Panc1 (cell line): ENCODE results near the gene YAP1. TPM values are rescaled to one million over a fixed set of nuclear protein-coding genes. Genes with fewer than 3 reads are reported as not detected.

Experiments
- ATAC-seq: fragments of 200-7000 bp; cut with Tn5 transposase; 2 replicates; pipeline ENCODE4 v1.9.1; 2020; ENCODE audit warnings: mild to moderate bottlenecking, moderate library complexity
- BruUV-seq: library from RNA; stranded (reverse); fragments of 400-500 nt; replicated peaks from 2 replicates; lab custom pipeline; 2021; lab: Mats Ljungman, UMichigan
- CTCF ChIA-PET: fragments of 300-600 bp; sonication (Branson Sonifier 250); formaldehyde crosslinking; loops from one replicate; lab custom pipeline; 2022; ENCODE audit warnings: antibody characterized with exemption; lab: Charles Lee
- POLR2A ChIA-PET: fragments of 300-600 bp; sonication (Branson Sonifier 250); formaldehyde crosslinking; loops from one replicate; lab custom pipeline; 2022; ENCODE audit warnings: antibody characterized with exemption; lab: Charles Lee
- DNase-seq: peaks from one replicate; pipeline ENCODE4 v3.0.0-alpha.2; 2010; ENCODE audit warnings: low read depth, low spot score
- H3K27ac ChIP-seq: 2 replicates; pipeline ENCODE4 v1.5.1; 2011; ENCODE audit warnings: mild to moderate bottlenecking, low read length, inconsistent platforms
- H3K27me3 ChIP-seq: fragments of 200-500 bp; sonication (Bioruptor generic); 2 replicates; pipeline ENCODE4 v1.6.0; 2014; ENCODE audit warnings: low read length, inconsistent platforms; ENCODE audit not compliant: control insufficient read depth, insufficient read depth
- H3K36me3 ChIP-seq: fragments of 200-500 bp; sonication (Bioruptor generic); 2 replicates; pipeline ENCODE4 v1.5.1; 2014; ENCODE audit warnings: inconsistent platforms, mild to moderate bottlenecking, low read length, moderate library complexity; ENCODE audit not compliant: control insufficient read depth, insufficient read depth
- H3K4me1 ChIP-seq: 2 replicates; pipeline ENCODE4 v1.5.1; 2011; ENCODE audit warnings: inconsistent platforms, mild to moderate bottlenecking, low read length, moderate library complexity; ENCODE audit not compliant: control insufficient read depth, insufficient read depth
- H3K4me3 ChIP-seq, 2 experiments: 2 replicates each; pipeline ENCODE4 v1.5.1; 2011 to 2012; ENCODE audit warnings: low read depth in 2 of 2, low read length in 2 of 2, mild to moderate bottlenecking in 2 of 2, inconsistent platforms in 1 of 2, moderate library complexity in 1 of 2
- H3K9me3 ChIP-seq: fragments of 200-500 bp; sonication (Bioruptor generic); 2 replicates; pipeline ENCODE4 v1.5.1; 2014; ENCODE audit warnings: low read depth, mild to moderate bottlenecking, inconsistent platforms, low read length, moderate library complexity; ENCODE audit not compliant: control insufficient read depth, insufficient read depth
- CTCF ChIP-seq: fragments of 450-650 bp; IDR thresholded peaks from 2 replicates; pipeline ENCODE4 v1.5.1; 2017; ENCODE audit warnings: mild to moderate bottlenecking
- POLR2AphosphoS5 ChIP-seq: IDR thresholded peaks from 2 replicates; pipeline ENCODE4 v1.6.1; 2012; ENCODE audit warnings: mild to moderate bottlenecking, low read depth, low read length, moderate library complexity
- REST ChIP-seq, 2 experiments: IDR thresholded peaks; 2 replicates each; pipeline ENCODE4 v1.6.1; 2011 to 2012; ENCODE audit warnings: low read depth in 2 of 2, control low read depth in 1 of 2, low read length in 1 of 2, mild to moderate bottlenecking in 1 of 2, moderate library complexity in 1 of 2; ENCODE audit not compliant: insufficient read depth in 1 of 2
- SIN3A ChIP-seq: IDR thresholded peaks from 2 replicates; pipeline ENCODE4 v1.6.1; 2012; ENCODE audit warnings: low read depth, mild to moderate bottlenecking, low read length, moderate library complexity, borderline replicate concordance; ENCODE audit not compliant: insufficient read depth
- TCF7L2 ChIP-seq: IDR thresholded peaks from 2 replicates; pipeline ENCODE4 v1.6.1; 2011; ENCODE audit warnings: mild to moderate bottlenecking, low read depth, low read length, inconsistent platforms
- in situ Hi-C: cut with HindIII; loops from 2 replicates; pipeline ENCODE4 v1.10.0; 2016; ENCODE audit warnings: low sequenced_read_pairs, low pct_unique_long_range_greater_than_20kb
- intact Hi-C: fragments of 100-400 bp; cut with micrococcal nuclease; formaldehyde crosslinking; loops from one replicate; pipeline ENCODE4 v1.10.0; 2022; ENCODE audit not compliant: unreplicated experiment
- total RNA-seq: library from RNA; stranded (reverse); gene quantifications from one replicate; pipeline ENCODE4 v1.2.1, GENCODE V29; 2021; ENCODE audit not compliant: unreplicated experiment

The YAP1 gene
- total RNA-seq, 1 experiment from 2014 or later, result 158 TPM

- in situ Hi-C loops, result loop anchor here (5.0 kb wide), 1 partner anchor 43 kb away; no protein-coding TSS in a partner anchor
- POLR2A ChIA-PET, result no interaction called here
Measured at GRCh38 chr11:102279641-102280170, 169.5 kb downstream of the YAP1 start.

More at GRCh38 chr11:102279641-102280170, 169.5 kb downstream of the YAP1 start:
- CTCF ChIA-PET, result interaction anchor here (0.9 to 2.0 kb wide), 3 partner anchors 11 to 26 kb away, joined by 3 to 7 read pairs (median 4); no protein-coding TSS in a partner anchor
- H3K9me3 ChIP-seq, result no peaks in the 10 kb centered on the region
- H3K4me3 ChIP-seq, result peak overlapping the region; percentile 14 to 41
- no peaks in the 10 kb centered on the region for H3K27me3 ChIP-seq
- peak overlapping the region; percentile 52 for H3K27ac ChIP-seq
- intact Hi-C loops, result no loop called here
- DNase-seq (no peak), ATAC-seq (peak; percentile 75)
- BruUV-seq, result no TSS peak
- TF ChIP-seq SIN3A, result no peak
- peak; percentile 60; the same call in 1 of the 2 replicates for TF ChIP-seq TCF7L2
- TF ChIP-seq REST (IDR thresholded peaks at IDR 0.05; ENCODE audit: insufficient read depth in 1 of 2, low read depth in 2 of 2, low read length in 1 of 2), result no peak
- TF ChIP-seq POLR2AphosphoS5, result no peak
- TF ChIP-seq CTCF, result peak; percentile 54
- H3K4me1 ChIP-seq, result peaks cover 11% of the 10 kb centered on the region
- H3K36me3 ChIP-seq, result no peaks in the 10 kb centered on the region
